ENCODE data around the gene RAVER1. TPM values are rescaled to one million over a fixed set of nuclear protein-coding genes. Genes with fewer than 3 reads are reported as not detected.
"Not testable (repeated sequence)": the region's sequence is repeated elsewhere in the genome, so short reads cannot be mapped to it uniquely, and the experiment has no call there.

RAVER1 gene
- total and polyA plus RNA-seq, 2 of the 8 experiments (the other 6 are each of a cell fraction or from before 2014, with no cell fraction given) = 5.7 to 70.5 TPM

DNA sequence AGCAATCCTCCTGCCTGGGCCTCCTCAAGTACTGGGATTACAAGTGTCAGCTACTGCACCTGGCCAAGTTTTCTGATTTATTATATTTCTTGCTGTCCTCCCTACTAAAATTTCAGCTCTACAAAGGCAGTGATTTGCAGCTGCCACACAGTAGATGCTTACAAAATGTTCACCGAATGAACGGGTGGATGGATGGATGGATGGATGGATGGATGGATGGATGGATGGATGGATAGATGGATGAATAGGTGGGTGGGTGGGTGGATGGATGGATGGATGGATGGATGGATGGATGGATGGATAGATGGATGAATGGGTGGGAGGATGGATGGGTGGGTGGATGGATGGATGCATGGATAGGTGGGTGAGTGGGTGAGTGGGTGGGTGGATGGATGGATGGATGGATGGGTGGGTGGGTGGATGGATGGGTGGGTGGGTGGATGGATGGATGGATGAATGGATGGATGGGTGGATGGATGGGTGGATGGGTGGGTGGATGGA lies 43.9 kb upstream of the RAVER1 start:
- H3K18ac ChIP-seq (ENCODE audit: extremely low read depth, low read length); POLR2A ChIA-PET (ENCODE audit: partially characterized antibody); H4K20me1 ChIP-seq (replicated peaks in 1 of 2; ENCODE audit: control insufficient read depth in 1 of 2, insufficient read depth in 2 of 2, low read length in 2 of 2); H2BK5ac ChIP-seq (ENCODE audit: low read depth, low read length); H4K5ac ChIP-seq (ENCODE audit: insufficient read length, low read depth, low read length); H3K4me2 ChIP-seq (ENCODE audit: insufficient read depth in 1 of 2, low read depth in 2 of 2, low read length in 2 of 2); DNase-seq (ENCODE audit: low read depth in 1 of 2, low spot score in 2 of 2); H3K4me3 ChIP-seq (ENCODE audit: extremely low read depth in 1 of 4, insufficient read depth in 2 of 4, low read depth in 3 of 4, low read length in 4 of 4); FAIRE-seq; H3K56ac ChIP-seq (replicated peaks; ENCODE audit: insufficient read length, low read depth, low read length); H3K36me3 ChIP-seq (ENCODE audit: control insufficient read depth in 2 of 4, insufficient read depth in 4 of 4, low read length in 3 of 4); H2BK12ac ChIP-seq (ENCODE audit: low read depth, low read length); H4K91ac ChIP-seq (replicated peaks; ENCODE audit: insufficient read length, low read length); H3K79me2 ChIP-seq (ENCODE audit: control insufficient read depth in 1 of 2, insufficient read depth in 2 of 2, low read length in 2 of 2); H3K79me1 ChIP-seq (ENCODE audit: low read depth, low read length); H2BK120ac ChIP-seq (replicated peaks; ENCODE audit: low read depth, low read length); H2AFZ ChIP-seq (ENCODE audit: low read length); H2BK15ac ChIP-seq (ENCODE audit: low read length); H2BK20ac ChIP-seq (ENCODE audit: low read length); H3K4ac ChIP-seq (replicated peaks; ENCODE audit: insufficient read length, low read depth, low read length); H2AK5ac ChIP-seq (ENCODE audit: low read depth, low read length); H3K27ac ChIP-seq (ENCODE audit: low read depth, low read length); H3K23ac ChIP-seq (ENCODE audit: insufficient read length); H3K4me1 ChIP-seq (replicated peaks in 1 of 4; ENCODE audit: control insufficient read depth in 3 of 4, insufficient read depth in 4 of 4, low read length in 3 of 4); H3K14ac ChIP-seq (ENCODE audit: insufficient read length); H4K8ac ChIP-seq (ENCODE audit: extremely low read depth, insufficient read depth, low read length); H3K9me3 ChIP-seq (ENCODE audit: insufficient read depth in 2 of 2, low read depth in 1 of 2, low read length in 1 of 2); H3K27me3 ChIP-seq (replicated peaks in 1 of 4; ENCODE audit: control insufficient read depth in 3 of 4, extremely low read depth in 1 of 4, insufficient read depth in 3 of 4, low read length in 3 of 4); H3K9ac ChIP-seq (replicated peaks in 1 of 4; ENCODE audit: extremely low read depth in 1 of 4, low read depth in 3 of 4, low read length in 3 of 4): not testable (repeated sequence)
- CTCF ChIA-PET (ENCODE audit: partially characterized antibody) = interaction anchor here (0.9 to 8.1 kb wide), 2 partner anchors 13 to 106 kb away, joined by 3 to 47 read pairs; partner anchors contain the start of gene ICAM1
- H3K23me2 ChIP-seq (ENCODE audit: low read depth, low read length) = peaks cover 18% of the 10 kb centered on the region
- WGBS, 2 experiments (ENCODE audit: extremely low coverage in 1 of 2, insufficient coverage in 1 of 2, insufficient read length in 1 of 2, insufficient replicate concordance in 2 of 2, low coverage in 1 of 2, low lambda C conversion rate in 2 of 2, missing lambda C conversion rate in 1 of 2) = 92% methylated on average over 2 of the region's 2 CpGs; no CpG with 5 or more reads in 1 of the 2 experiments

All from H1 (cell line).